SK-N-SH (cell line): ENCODE measurements around the gene SLC25A38. TPM values are rescaled to one million over a fixed set of nuclear protein-coding genes. Genes with fewer than 3 reads are reported as not detected.

Experiments used
- CTCF ChIA-PET: fragments of 300-600, 350-600 bp; formaldehyde crosslinking; extraction: SDS; loops from one replicate; lab custom pipeline; 2021; lab: Yijun Ruan, JAX
- POLR2A ChIA-PET: fragments of 350-600 bp; sonication (Branson Sonifier 250); formaldehyde crosslinking; extraction: SDS; loops from one replicate; lab custom pipeline; 2020; ENCODE audit warnings: antibody characterized with exemption, inconsistent platforms; lab: Yijun Ruan, JAX
- DNase-seq: peaks from one replicate; pipeline ENCODE4 v3.0.0; 2012
- H2AFZ ChIP-seq: fragments of 200-600 bp; sonication (generic); 2 replicates; pipeline ENCODE4 v1.8.1; 2016; ENCODE audit warnings: antibody characterized with exemption, mild to moderate bottlenecking, low read depth
- H3F3A ChIP-seq: fragments of 200-600 bp; sonication (generic); replicated peaks from 2 replicates; pipeline ENCODE3; 2016; ENCODE audit warnings: antibody characterized with exemption, mild to moderate bottlenecking; ENCODE audit not compliant: insufficient read depth
- H3K27ac ChIP-seq, 2 experiments: fragments of 200-500 bp in 1 of 2; fragments of 200-600 bp in 1 of 2; sonication (Bioruptor generic) in 1 of 2; sonication (generic), shearing (Covaris generic) in 1 of 2; 2 replicates each; pipeline versions ENCODE4 v1.5.1 to v1.6.1; 2014 to 2016; ENCODE audit warnings: low read depth in 2 of 2, inconsistent platforms in 1 of 2, low read length in 1 of 2, mild to moderate bottlenecking in 1 of 2, mixed read lengths in 1 of 2
- H3K27me3 ChIP-seq: fragments of 200-600 bp; sonication (generic), shearing (Covaris generic); 2 replicates; pipeline ENCODE4 v1.6.1; 2016; ENCODE audit warnings: mixed run types; ENCODE audit not compliant: insufficient read depth
- H3K36me3 ChIP-seq, 2 experiments: fragments of 200-500 bp in 1 of 2; fragments of 200-600 bp in 1 of 2; sonication (Bioruptor generic) in 1 of 2; sonication (generic) in 1 of 2; replicated peaks in 1 of 2; 2 replicates each; pipeline versions ENCODE3 to v1.5.1; 2014 to 2016; ENCODE audit warnings: low read length in 1 of 2, mild to moderate bottlenecking in 1 of 2; ENCODE audit not compliant: insufficient read depth in 2 of 2, control insufficient read depth in 1 of 2
- H3K4me1 ChIP-seq, 2 experiments: fragments of 200-500 bp in 1 of 2; fragments of 200-600 bp in 1 of 2; sonication (Bioruptor generic) in 1 of 2; sonication (generic), shearing (Covaris generic) in 1 of 2; 2 replicates each; pipeline versions ENCODE4 v1.5.1 to v1.6.1; 2014 to 2016; ENCODE audit warnings: low read depth in 1 of 2, low read length in 1 of 2, mixed run types in 1 of 2; ENCODE audit not compliant: insufficient read depth in 2 of 2, control insufficient read depth in 1 of 2
- H3K4me2 ChIP-seq: fragments of 200-600 bp; sonication (generic), shearing (Covaris generic); 2 replicates; pipeline ENCODE4 v1.6.1; 2017; ENCODE audit warnings: mixed run types
- H3K4me3 ChIP-seq, 2 experiments: fragments of 200-500 bp in 1 of 2; fragments of 200-600 bp in 1 of 2; sonication (Bioruptor generic) in 1 of 2; sonication (generic), shearing (Covaris generic) in 1 of 2; 2 replicates each; pipeline versions ENCODE4 v1.5.1 to v1.8.1; 2014 to 2016; ENCODE audit warnings: low read depth in 2 of 2, inconsistent platforms in 1 of 2, low read length in 1 of 2, mild to moderate bottlenecking in 1 of 2, mixed read lengths in 1 of 2, moderate library complexity in 1 of 2
- H3K79me2 ChIP-seq: fragments of 200-600 bp; sonication (generic); 2 replicates; pipeline ENCODE4 v1.8.1; 2017; ENCODE audit warnings: mild to moderate bottlenecking; ENCODE audit not compliant: insufficient read depth
- H3K9ac ChIP-seq: fragments of 200-600 bp; sonication (generic); 2 replicates; pipeline ENCODE4 v1.6.1; 2017; ENCODE audit warnings: mixed run types
- H3K9me2 ChIP-seq: fragments of 200-600 bp; sonication (generic); 2 replicates; pipeline ENCODE4 v1.6.1; 2017; ENCODE audit warnings: mixed run types
- H3K9me3 ChIP-seq: fragments of 200-600 bp; sonication (generic); 2 replicates; pipeline ENCODE4 v1.6.1; 2017; ENCODE audit warnings: mixed run types, mild to moderate bottlenecking, moderate library complexity
- H4K20me1 ChIP-seq: fragments of 200-600 bp; sonication (generic); 2 replicates; pipeline ENCODE4 v1.6.1; 2017; ENCODE audit warnings: mild to moderate bottlenecking, mixed run types; ENCODE audit not compliant: insufficient read depth
- ELF1 ChIP-seq: IDR thresholded peaks from 2 replicates; pipeline ENCODE4 v1.4.0; 2012
- EP300 ChIP-seq, 2 experiments: IDR thresholded peaks; 2 replicates each; pipeline versions ENCODE4 v1.4.0 to v1.6.1; 2012; ENCODE audit warnings: borderline replicate concordance in 1 of 2, low read depth in 1 of 2, low read length in 1 of 2
- GABPA ChIP-seq: IDR thresholded peaks from 2 replicates; pipeline ENCODE4 v1.4.0; 2012; ENCODE audit warnings: low read depth, mild to moderate bottlenecking
- JUND ChIP-seq: IDR thresholded peaks from 2 replicates; pipeline ENCODE4 v1.4.0; 2012
- MXI1 ChIP-seq: IDR thresholded peaks from 2 replicates; pipeline ENCODE4 v1.6.1; 2012; ENCODE audit warnings: mild to moderate bottlenecking, low read depth, low read length, improper control_type of control experiment
- NFIC ChIP-seq: IDR thresholded peaks from 2 replicates; pipeline ENCODE4 v1.4.0; 2012; ENCODE audit warnings: borderline replicate concordance
- NRF1 ChIP-seq: IDR thresholded peaks from 2 replicates; pipeline ENCODE4 v1.6.1; 2012; ENCODE audit warnings: low read depth, mild to moderate bottlenecking, low read length
- RAD21 ChIP-seq: IDR thresholded peaks from 2 replicates; pipeline ENCODE4 v1.6.1; 2012; ENCODE audit warnings: mild to moderate bottlenecking, low read length
- REST ChIP-seq: IDR thresholded peaks from 2 replicates; pipeline ENCODE4 v1.6.1; 2012; ENCODE audit warnings: mild to moderate bottlenecking, low read depth, low read length, moderate library complexity
- RXRA ChIP-seq: IDR thresholded peaks from 2 replicates; pipeline ENCODE4 v1.4.0; 2012; ENCODE audit warnings: low read depth, mild to moderate bottlenecking, borderline replicate concordance
- SIN3A ChIP-seq: IDR thresholded peaks from 2 replicates; pipeline ENCODE4 v1.6.1; 2012; ENCODE audit warnings: low read depth, mild to moderate bottlenecking, low read length, moderate library complexity, borderline replicate concordance
- TAF1 ChIP-seq: IDR thresholded peaks from 2 replicates; pipeline ENCODE4 v1.6.1; 2012; ENCODE audit warnings: low read depth, mild to moderate bottlenecking, low read length, moderate library complexity, borderline replicate concordance
- TCF12 ChIP-seq: IDR thresholded peaks from 2 replicates; pipeline ENCODE4 v1.4.0; 2012
- WGBS: methylation state at CpG from one replicate; pipeline ENCODE4 v1.1.6; 2017; ENCODE audit warnings: low lambda C conversion rate; 5-methylcytosine and 5-hydroxymethylcytosine counted together
- polyA plus RNA-seq, 3 experiments: library from polyadenylated mRNA; depleted of rRNA; stranded (reverse); fragments of >200 nt; gene quantifications; 2 replicates each; pipeline ENCODE4 v1.2.3, GENCODE V29; 2012
- TF ChIP-seq, protein P1 (sequence below): fragments of 150-350 bp; IDR thresholded peaks from 2 replicates; pipeline ENCODE4 v1.6.1; 2017; ENCODE audit warnings: antibody characterized with exemption, low read length, low read depth, borderline replicate concordance
- TF ChIP-seq, protein P2 (sequence below): IDR thresholded peaks from 2 replicates; pipeline ENCODE4; 2012

SLC25A38 gene
- polyA plus RNA-seq, 1 of the 3 experiments (the other 2 are of a cell fraction), result 34.9 TPM

DNA sequence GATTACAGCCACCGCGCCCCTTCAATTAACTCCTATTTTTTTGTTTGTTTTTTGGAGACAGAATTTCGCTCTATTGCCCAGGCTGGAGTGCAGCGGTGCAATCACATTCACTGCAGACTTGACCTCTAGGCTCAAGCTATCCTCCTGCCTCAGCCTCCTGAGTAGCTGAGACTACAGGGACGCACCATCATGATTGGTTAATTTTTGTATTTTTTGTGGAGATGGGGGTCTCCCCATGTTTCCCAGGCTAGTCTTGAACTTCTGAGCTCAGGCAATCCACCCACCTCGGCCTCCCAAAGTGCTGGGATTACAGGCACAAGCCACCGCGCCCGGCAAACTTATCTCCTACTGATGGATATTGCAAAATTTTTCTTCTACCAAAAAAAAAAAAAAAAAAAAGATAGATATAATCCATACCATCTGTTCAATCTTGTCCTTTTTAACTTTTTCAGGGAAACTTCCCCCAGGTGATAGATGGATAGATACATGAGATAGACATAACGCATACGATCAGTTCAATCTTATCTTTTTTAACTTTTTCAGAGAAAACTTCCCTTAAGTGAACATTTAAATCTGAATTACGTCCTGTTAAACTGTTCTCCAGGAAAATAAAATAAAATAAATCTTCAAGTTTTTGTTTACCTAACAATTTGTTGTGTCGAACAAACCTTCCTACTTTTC, 22.7 kb downstream of the SLC25A38 start:
- peaks cover 29 to 34% of the 10 kb centered on the region in 2 experiments for H3K36me3 ChIP-seq
- POLR2A ChIA-PET, result interaction anchor here (1.0 to 1.6 kb wide), 3 partner anchors 9 to 28 kb away, joined by 3 to 7 read pairs (median 4); no protein-coding TSS in a partner anchor
- H3K4me1 ChIP-seq, result peaks cover 9 to 23% of the 10 kb centered on the region in 2 experiments
- H3K9me3 ChIP-seq, result no peaks in the 10 kb centered on the region
- DNase-seq, result no peak
- H3K4me2 ChIP-seq, result peak overlapping the region; percentile 76
- peaks cover 41% of the 10 kb centered on the region for H3F3A ChIP-seq
- H2AFZ ChIP-seq, result peak overlapping the region; percentile 83
- no peaks in the 10 kb centered on the region for H3K9me2 ChIP-seq
- H3K27ac ChIP-seq, result peak overlapping the region; percentile 73 to 90
- H3K79me2 ChIP-seq, result peaks cover 43% of the 10 kb centered on the region
- H3K4me3 ChIP-seq, result peak overlapping the region; percentile 73 to 88
- peaks cover 32% of the 10 kb centered on the region for H4K20me1 ChIP-seq
- 55% methylated on average over 13 of the region's 13 CpGs for WGBS
- no peaks in the 10 kb centered on the region for H3K27me3 ChIP-seq
- CTCF ChIA-PET, result interaction anchor here (0.6 to 2.2 kb wide), 11 partner anchors 10 to 903 kb away, joined by 3 to 10 read pairs (median 3); partner anchors contain the start of gene EIF1B
- TF ChIP-seq REST (no peak), RAD21 (no peak), TAF1 (no peak), RXRA (no peak), ELF1 (no peak), GABPA (no peak), TCF12 (no peak), NRF1 (no peak), SIN3A (no peak), EP300 (IDR thresholded peaks at IDR 0.05; ENCODE audit: borderline replicate concordance in 1 of 2, low read depth in 1 of 2, low read length in 1 of 2) (no peak), MXI1 (no peak), NFIC (no peak), JUND (no peak)
- TF ChIP-seq, protein P1, sequence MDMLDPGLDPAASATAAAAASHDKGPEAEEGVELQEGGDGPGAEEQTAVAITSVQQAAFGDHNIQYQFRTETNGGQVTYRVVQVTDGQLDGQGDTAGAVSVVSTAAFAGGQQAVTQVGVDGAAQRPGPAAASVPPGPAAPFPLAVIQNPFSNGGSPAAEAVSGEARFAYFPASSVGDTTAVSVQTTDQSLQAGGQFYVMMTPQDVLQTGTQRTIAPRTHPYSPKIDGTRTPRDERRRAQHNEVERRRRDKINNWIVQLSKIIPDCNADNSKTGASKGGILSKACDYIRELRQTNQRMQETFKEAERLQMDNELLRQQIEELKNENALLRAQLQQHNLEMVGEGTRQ, result no peak
- TF ChIP-seq, protein P2, sequence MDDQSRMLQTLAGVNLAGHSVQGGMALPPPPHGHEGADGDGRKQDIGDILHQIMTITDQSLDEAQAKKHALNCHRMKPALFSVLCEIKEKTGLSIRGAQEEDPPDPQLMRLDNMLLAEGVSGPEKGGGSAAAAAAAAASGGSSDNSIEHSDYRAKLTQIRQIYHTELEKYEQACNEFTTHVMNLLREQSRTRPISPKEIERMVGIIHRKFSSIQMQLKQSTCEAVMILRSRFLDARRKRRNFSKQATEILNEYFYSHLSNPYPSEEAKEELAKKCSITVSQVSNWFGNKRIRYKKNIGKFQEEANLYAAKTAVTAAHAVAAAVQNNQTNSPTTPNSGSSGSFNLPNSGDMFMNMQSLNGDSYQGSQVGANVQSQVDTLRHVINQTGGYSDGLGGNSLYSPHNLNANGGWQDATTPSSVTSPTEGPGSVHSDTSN, result no peak
- peak overlapping the region; percentile 89 for H3K9ac ChIP-seq
